NCI-H128 (cell line): ENCODE data around the gene NEIL1.
"Not testable (repeated sequence)": the region's sequence is repeated elsewhere in the genome, so short reads cannot be mapped to it uniquely, and the experiment has no call there.

Experiments
- DNase-seq: peaks from one replicate; lab custom pipeline; 2025; ENCODE audit not compliant: unreplicated experiment; lab: John Stamatoyannopoulos, UW

Gene NEIL1

DNA sequence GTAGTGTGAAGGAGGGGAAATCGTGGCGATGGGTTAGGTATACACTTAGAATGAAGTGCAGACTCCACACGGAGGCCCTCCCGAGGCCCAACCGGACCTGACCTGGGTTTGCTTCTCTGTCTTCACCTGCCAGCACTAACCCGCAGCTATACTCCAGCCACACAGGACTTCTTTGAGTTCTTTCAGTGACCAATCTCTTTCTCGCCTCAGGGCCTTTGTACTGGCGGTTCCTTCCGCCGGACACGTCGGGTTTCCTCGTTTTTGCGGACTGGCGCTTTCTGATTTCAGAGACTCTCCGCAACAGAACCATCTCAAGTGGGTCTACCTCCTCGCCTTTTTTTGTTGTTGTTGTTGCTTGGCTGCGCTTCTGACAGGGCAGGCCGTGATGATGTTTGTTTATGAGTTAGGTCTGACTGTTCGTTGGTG is at the start of gene NEIL1:
NEIL1 (plus strand) TSS at position 244 of the 426 bp plus-strand sequence. CDS start 1,867 bp downstream, outside the sequence.
- DNase-seq: peak; percentile 3

DNA sequence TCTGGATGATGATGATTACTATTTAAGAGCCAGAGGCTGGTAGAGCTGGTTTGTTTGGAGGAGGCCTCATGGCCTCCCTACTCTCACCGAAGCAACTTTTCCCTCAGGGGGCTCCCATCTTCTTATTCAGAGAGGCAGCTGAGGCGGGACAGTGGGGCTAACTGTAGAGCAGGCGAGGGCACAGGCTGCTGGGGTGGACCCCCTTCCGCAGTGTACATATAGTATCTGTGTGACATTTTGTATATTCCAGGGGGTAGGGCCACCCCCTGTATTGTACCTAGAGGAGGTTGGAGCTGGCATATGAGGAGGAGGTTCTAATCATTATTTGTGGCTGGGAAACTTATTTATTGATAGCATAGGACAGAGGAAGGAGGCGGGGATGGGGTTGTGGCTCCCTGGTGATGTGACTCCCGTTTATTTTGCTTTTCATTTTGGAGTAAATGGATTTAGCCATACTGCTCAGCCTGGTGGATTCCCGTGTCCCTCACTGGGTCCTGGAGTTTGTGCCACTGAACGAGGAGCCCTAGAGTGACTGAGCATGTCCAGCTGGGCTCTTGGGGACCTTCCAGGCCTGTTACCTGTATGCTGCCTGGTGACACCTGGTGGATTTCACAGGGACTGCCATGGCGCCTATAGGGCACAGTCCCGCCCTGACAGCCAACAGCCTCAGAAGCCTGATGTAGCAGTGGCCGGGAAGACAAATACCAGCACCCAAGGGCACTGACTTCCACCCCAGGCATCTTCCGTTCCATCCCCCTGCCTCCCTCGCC is 48.1 kb upstream of the NEIL1 start:
- not testable (repeated sequence) for DNase-seq

- not testable (repeated sequence) for DNase-seq
These were observed 47.5 kb upstream of the NEIL1 start for GRCh38 chr15:75299311-75299688.

- DNase-seq: not testable (repeated sequence)
These were observed 46.8 kb upstream of the NEIL1 start for GRCh38 chr15:75300026-75300425.

DNA sequence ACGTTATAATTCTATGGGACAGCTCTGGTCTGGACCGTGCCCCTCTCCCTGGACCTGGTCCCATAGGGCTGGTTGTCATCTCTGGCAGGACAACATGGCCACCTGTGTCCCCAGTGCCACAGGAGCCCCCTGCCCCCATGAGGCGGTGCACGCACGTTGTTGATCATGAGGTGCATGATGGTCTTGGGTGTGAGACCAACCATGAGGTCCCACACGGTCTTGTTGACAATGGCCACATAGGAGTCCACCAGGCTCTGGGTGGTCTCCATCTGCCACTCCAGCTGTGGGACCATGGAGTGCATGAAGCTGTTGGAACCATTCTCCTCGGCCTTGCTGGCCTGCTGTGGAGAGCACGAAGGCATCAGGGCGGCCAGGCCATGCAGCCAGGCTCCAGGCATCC is 44.5 kb upstream of the NEIL1 start:
- no peak for DNase-seq

GRCh38 chr15:75302753-75303152 is 44.1 kb upstream of the NEIL1 start:
- not testable (repeated sequence) for DNase-seq

DNA sequence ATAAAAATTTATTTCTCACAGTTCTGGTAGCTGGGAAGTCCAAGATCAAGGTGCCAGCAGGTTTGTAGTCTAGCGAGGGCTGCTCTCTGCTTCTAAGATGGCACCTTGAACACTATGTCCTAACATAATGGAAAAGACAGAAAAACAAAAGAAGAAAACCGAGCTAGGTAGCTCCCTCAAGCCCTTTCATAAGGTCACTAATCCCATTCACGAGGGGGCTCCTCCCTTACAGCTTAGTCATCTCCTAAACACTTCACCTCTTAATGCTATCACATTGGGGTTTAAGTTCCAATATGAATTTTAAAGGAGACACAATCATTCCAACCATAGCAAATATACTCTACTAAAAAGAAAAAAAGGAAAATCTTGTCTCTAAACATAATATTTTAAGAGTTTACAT is 40.7 kb upstream of the NEIL1 start:
- DNase-seq: no peak

- no peak for DNase-seq
These were observed 39.0 kb upstream of the NEIL1 start for GRCh38 chr15:75307778-75308390.

GRCh38 chr15:75309711-75310110 is 37.1 kb upstream of the NEIL1 start:
- no peak for DNase-seq

DNA sequence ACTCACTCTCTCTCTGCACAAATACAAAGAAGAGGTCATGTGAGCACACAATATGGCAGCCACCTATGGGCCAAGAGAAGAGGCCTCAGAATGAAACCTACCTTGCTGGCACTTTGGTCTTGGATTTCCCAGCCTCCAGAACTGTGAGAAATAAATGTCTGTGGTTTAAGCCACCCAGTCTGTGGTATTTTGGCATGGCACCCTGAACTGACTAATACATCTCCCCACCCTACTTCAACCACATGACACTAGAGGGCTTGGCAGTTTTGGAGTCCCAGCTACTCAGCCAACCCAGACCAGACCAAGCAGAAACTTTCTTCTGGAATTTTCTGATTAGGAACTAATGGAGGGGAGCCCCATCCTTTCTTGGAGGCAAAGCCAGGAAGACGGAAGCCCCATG is 34.3 kb upstream of the NEIL1 start:
- DNase-seq: not testable (repeated sequence)

- no peak for DNase-seq
These were observed 33.6 kb upstream of the NEIL1 start for GRCh38 chr15:75313116-75313845.

DNA sequence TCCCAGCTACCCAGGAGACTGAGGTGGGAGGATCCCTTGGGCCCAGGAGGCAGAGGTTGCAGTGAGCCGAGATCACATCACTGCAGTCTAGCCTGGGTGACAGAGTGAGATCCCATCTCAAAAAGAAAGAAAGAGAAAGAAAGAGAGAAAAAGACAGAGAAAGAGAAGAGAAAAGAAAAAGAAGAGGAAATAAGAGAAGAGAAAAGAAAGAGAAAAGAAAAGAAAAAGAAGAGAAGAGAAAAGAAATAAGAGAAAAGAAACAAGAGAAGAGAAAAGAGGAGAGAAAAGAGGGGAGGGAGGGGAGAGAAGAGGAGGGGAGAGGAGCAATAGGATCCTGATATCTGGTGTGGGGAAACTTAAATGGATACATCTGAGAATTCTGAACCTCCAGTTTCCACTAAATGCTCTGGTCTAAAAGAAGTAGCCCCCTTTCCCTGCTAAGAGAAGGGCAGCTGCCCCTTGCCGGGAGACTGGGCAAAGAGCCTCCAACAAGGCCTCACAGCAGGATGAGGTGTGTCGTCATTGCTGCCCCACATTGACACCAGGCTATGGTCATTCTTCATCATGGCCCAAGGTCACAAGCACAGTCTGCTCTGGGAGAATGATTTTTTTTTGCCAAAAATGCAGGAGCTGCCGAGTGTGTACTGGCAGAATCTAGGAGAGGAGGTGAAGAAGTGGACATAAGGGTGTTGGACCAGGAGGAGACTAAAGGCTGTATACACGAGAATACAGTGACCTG is 32.1 kb upstream of the NEIL1 start:
- no peak for DNase-seq

- DNase-seq: not testable (repeated sequence)
These were observed 27.5 kb upstream of the NEIL1 start for GRCh38 chr15:75319231-75319897.

GRCh38 chr15:75321711-75322110 is 25.1 kb upstream of the NEIL1 start:
- DNase-seq: no peak

- DNase-seq: no peak
These were observed 20.9 kb upstream of the NEIL1 start for GRCh38 chr15:75325922-75326321.

DNA sequence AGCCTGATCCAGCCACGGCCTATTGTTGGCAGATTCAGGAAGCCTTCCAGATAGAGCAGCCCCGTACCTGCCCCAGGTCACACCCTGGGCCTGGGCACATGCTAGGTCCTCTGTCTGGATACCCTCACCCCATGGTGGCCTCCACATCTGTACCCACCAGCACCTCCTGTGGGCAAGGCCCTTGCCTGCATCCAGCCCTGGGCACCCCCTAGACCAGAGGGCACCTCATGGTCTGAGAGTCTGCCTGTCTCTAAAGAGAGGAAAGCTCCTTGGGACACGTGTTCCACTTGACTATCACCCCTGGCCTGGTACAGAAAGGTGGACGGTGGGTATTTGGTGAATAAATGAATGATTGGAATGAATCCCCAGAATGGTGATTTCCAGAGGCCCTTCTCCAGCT is 19.8 kb upstream of the NEIL1 start:
- no peak for DNase-seq

DNA sequence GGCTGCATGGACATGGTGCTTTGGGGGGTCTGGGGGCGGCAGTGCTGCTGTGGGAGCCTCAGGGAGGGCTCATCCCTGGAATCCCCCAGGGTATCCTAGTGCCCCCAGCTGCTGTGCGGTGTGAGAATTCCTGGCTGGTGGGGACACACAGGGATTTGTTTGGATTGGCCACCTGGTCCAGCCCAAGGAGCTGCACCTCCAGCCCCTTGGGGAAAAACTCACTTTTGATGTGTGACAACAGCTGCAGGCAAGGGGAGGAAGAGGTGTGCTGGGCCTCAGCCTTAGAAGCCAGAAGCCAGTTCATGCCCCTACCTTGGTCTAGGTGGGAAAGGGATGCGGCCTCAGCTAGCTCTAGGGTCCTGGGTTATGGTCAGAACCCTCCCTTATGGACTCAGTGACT is 19.3 kb upstream of the NEIL1 start:
- no peak for DNase-seq

- DNase-seq: no peak
These were observed 18.1 kb upstream of the NEIL1 start for GRCh38 chr15:75328493-75329314.

DNA sequence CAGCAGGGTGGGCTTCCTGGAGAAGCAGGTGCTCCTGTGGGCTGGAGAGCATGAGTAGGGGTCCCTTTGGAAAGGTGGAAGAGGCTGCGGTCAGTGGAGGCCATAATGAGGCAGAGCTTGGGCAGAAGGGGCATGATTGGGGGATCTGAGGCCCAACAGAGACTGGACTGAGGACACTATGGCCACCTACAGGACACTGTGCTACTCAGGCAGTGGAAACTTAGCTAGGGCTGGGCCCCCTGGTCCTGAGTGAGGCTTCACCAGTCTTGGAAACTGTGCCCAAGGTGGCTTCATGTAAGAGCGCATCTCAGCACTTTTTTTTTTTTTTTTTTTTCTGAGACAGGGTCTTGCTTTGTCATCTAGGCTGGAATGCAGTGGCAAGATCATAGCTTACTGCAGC is 17.3 kb upstream of the NEIL1 start:
- DNase-seq: no peak

DNA sequence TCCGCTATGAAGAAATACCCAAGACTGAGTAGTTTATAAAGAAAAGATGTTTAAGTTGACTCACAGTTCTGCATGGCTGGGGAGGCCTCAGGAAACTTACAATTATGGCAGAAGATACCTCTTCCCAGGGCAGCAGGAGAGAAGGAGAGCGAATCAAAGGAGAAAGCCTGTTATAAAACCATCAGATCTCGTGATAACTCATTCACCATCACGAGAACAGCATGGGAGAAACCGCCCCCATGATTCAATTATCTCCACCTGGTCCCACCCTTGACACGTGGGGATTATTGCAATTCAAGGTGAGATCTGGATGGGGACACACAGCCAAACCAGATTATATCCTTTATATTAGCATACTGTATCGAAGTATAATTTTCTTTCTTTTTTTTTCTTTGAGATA is 14.7 kb upstream of the NEIL1 start:
- not testable (repeated sequence) for DNase-seq
